ENCODE results near the gene SRD5A3. TPM values are rescaled to one million over a fixed set of nuclear protein-coding genes. Genes with fewer than 3 reads are reported as not detected.

SRD5A3 gene
- total RNA-seq, 1 experiment from 2014 or later: 39.6 TPM

DNA sequence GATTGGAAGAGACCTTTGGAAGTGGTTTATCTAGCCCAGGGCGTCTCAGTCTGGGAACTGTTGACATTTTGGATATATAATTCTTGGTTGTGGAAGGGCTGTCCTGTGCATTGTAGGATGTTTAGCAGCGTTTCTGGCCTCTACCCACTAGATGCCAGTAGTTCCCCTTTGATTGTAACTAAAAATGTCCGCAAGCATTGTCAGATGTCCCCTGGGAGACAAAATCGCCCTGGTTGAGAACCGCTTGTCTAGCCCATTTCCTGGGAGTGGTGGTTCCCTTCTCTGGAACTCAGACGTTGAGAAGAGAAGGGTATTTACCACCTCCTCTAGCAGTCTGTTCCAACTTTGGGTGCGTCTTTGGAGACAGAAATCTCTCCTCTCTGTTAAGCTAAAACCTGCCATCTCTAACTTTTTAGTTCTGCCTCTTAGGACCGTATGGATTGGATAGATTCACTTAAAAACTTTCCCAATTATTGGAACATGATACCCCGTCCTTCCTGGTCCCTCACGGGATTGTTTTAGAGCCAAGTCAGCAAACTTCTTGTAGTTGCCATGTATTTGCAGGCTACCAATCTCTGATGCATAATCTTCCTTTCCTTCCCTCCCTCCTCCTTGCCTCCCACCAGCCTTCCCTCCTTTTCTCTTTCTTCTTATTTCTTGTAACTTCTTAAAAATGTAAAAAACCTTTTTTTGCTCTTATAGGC is 63.6 kb downstream of the SRD5A3 start:
- H3K27me3 Mint-ChIP-seq (ENCODE audit: unreplicated experiment): no peaks in the 10 kb centered on the region
- TF ChIP-seq, protein P1, sequence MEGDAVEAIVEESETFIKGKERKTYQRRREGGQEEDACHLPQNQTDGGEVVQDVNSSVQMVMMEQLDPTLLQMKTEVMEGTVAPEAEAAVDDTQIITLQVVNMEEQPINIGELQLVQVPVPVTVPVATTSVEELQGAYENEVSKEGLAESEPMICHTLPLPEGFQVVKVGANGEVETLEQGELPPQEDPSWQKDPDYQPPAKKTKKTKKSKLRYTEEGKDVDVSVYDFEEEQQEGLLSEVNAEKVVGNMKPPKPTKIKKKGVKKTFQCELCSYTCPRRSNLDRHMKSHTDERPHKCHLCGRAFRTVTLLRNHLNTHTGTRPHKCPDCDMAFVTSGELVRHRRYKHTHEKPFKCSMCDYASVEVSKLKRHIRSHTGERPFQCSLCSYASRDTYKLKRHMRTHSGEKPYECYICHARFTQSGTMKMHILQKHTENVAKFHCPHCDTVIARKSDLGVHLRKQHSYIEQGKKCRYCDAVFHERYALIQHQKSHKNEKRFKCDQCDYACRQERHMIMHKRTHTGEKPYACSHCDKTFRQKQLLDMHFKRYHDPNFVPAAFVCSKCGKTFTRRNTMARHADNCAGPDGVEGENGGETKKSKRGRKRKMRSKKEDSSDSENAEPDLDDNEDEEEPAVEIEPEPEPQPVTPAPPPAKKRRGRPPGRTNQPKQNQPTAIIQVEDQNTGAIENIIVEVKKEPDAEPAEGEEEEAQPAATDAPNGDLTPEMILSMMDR (IDR thresholded peaks at IDR 0.05; ENCODE audit: unreplicated experiment): no peak
- peak overlapping the region; percentile 23 for H3K27ac Mint-ChIP-seq (ENCODE audit: unreplicated experiment)
- CTCF ChIA-PET: no interaction called here
- intact Hi-C loops (cut with micrococcal nuclease; ENCODE audit: unreplicated experiment): no loop called here
- H3K36me3 Mint-ChIP-seq (ENCODE audit: insufficient read depth, unreplicated experiment): peaks cover 20% of the 10 kb centered on the region
- H3K4me3 Mint-ChIP-seq (ENCODE audit: low read depth, unreplicated experiment): no peak overlapping the region
- no TSS peak for BruUV-seq (replicated peaks)
- no peak for DNase-seq
- peaks cover 25% of the 10 kb centered on the region for H3K4me1 Mint-ChIP-seq (ENCODE audit: low read depth, unreplicated experiment)
- H3K9me3 Mint-ChIP-seq (ENCODE audit: low read depth, unreplicated experiment): no peaks in the 10 kb centered on the region

DNA sequence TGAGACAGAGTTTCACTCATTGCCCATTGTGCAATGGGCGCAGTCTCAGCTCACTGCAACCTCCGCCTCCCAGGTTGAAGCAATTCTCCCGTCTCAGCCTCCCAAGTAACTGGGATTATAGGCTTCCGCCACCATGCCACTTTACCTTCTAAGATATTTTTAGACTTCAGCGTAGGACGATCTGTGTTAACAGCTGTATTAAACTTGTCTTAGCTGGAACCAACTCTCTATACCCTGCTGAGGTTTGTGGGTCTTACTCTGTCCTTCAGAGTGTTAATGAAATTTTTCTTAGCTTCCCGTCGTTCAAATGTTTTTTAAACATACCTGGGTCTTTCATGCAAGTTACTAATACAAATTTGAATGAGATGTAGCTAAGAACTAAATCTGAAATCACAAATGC is 64.4 kb downstream of the SRD5A3 start:
- H3K27me3 Mint-ChIP-seq (ENCODE audit: unreplicated experiment): no peaks in the 10 kb centered on the region
- H3K9me3 Mint-ChIP-seq (ENCODE audit: low read depth, unreplicated experiment): no peaks in the 10 kb centered on the region
- no peak overlapping the region for H3K4me3 Mint-ChIP-seq (ENCODE audit: low read depth, unreplicated experiment)
- intact Hi-C loops (cut with micrococcal nuclease; ENCODE audit: unreplicated experiment): no loop called here
- peaks cover 18% of the 10 kb centered on the region for H3K36me3 Mint-ChIP-seq (ENCODE audit: insufficient read depth, unreplicated experiment)
- BruUV-seq (replicated peaks): no TSS peak
- TF ChIP-seq, protein P1 (IDR thresholded peaks at IDR 0.05; ENCODE audit: unreplicated experiment): no peak
- CTCF ChIA-PET: interaction anchor here (0.7 kb wide), 1 partner anchor 456 kb away, joined by 6 read pairs; no protein-coding TSS in a partner anchor
- no peak overlapping the region for H3K27ac Mint-ChIP-seq (ENCODE audit: unreplicated experiment)
- H3K4me1 Mint-ChIP-seq (ENCODE audit: low read depth, unreplicated experiment): peaks cover 23% of the 10 kb centered on the region
- no peak for DNase-seq

DNA sequence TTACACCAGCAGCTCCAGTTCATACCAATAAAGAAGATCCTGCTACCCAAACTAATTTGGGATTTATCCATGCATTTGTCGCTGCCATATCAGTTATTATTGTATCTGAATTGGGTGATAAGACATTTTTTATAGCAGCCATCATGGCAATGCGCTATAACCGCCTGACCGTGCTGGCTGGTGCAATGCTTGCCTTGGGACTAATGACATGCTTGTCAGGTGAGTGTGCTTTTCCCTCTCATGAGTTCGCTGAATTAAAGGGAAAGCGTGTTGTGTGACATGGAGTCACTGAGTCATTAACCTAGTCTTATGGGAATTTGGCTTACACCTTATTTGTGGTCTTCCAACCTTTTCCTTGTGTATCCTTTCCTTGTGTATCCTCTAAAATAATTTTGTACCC is 65.6 kb downstream of the SRD5A3 start:
- no TSS peak for BruUV-seq (replicated peaks)
- Mint-ChIP-seq H3K27me3 (ENCODE audit: unreplicated experiment) (no peaks in the 10 kb centered on the region), H3K36me3 (ENCODE audit: insufficient read depth, unreplicated experiment) (peaks cover 10% of the 10 kb centered on the region), H3K4me3 (ENCODE audit: low read depth, unreplicated experiment) (no peak overlapping the region), H3K9me3 (ENCODE audit: low read depth, unreplicated experiment) (no peaks in the 10 kb centered on the region), H3K27ac (ENCODE audit: unreplicated experiment) (no peak overlapping the region), H3K4me1 (ENCODE audit: low read depth, unreplicated experiment) (peaks cover 14% of the 10 kb centered on the region)
- intact Hi-C loops (cut with micrococcal nuclease; ENCODE audit: unreplicated experiment): no loop called here
- CTCF ChIA-PET: no interaction called here
- no peak for DNase-seq
- TF ChIP-seq, protein P1 (IDR thresholded peaks at IDR 0.05; ENCODE audit: unreplicated experiment): no peak

DNA sequence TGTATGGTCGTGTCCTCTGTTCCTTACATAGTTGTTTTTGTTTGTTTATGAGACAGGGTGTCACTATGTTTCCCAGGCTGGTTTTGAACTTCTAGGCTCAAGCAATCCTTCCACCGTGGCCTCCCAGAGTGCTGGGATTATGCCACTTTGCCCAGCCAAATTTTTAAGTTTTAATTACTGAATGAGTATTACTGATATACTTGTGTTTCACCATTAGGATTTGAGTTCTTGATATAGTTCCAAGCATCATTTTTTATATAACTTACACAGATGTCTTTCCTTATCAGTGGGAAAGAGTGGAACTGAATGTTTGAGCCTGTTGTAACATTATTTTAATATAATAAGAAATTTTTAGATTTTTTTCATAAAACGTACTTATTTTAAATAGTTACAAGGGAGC is 70.1 kb downstream of the SRD5A3 start:
- Mint-ChIP-seq H3K27me3 (ENCODE audit: unreplicated experiment) (no peaks in the 10 kb centered on the region), H3K4me1 (ENCODE audit: low read depth, unreplicated experiment) (no peaks in the 10 kb centered on the region), H3K27ac (ENCODE audit: unreplicated experiment) (no peak overlapping the region), H3K4me3 (ENCODE audit: low read depth, unreplicated experiment) (no peak overlapping the region), H3K36me3 (ENCODE audit: insufficient read depth, unreplicated experiment) (peaks cover 4% of the 10 kb centered on the region), H3K9me3 (ENCODE audit: low read depth, unreplicated experiment) (no peaks in the 10 kb centered on the region)
- TF ChIP-seq, protein P1 (IDR thresholded peaks at IDR 0.05; ENCODE audit: unreplicated experiment): no peak
- DNase-seq: no peak
- intact Hi-C loops (cut with micrococcal nuclease; ENCODE audit: unreplicated experiment): no loop called here
- CTCF ChIA-PET: no interaction called here
- BruUV-seq (replicated peaks): no TSS peak

Other genes with a start within 250 kb of the SRD5A3 start
- gene KDR, start 220.6 kb upstream of the SRD5A3 start, total RNA-seq (2022): 0.09 TPM in 1 of 2 replicates, not detected in the other
- 89.0 and 96.6 TPM in 2 replicates for gene TMEM165, start 49.7 kb downstream of the SRD5A3 start, total RNA-seq (2022)
- 13.3 and 16.2 TPM in 2 replicates for gene CLOCK, start 200.7 kb downstream of the SRD5A3 start, total RNA-seq (2022)
- not detected in 2 replicates for gene PDCL2, start 246.0 kb downstream of the SRD5A3 start, total RNA-seq (2022)

Measured in Calu3 (cell line).